ENCODE measurements around the gene APPBP2. TPM values are rescaled to one million over a fixed set of nuclear protein-coding genes. Genes with fewer than 3 reads are reported as not detected.

The APPBP2 gene
- polyA plus RNA-seq, 1 of the 3 experiments (the other 2 are of a cell fraction), result 7.6 TPM

DNA sequence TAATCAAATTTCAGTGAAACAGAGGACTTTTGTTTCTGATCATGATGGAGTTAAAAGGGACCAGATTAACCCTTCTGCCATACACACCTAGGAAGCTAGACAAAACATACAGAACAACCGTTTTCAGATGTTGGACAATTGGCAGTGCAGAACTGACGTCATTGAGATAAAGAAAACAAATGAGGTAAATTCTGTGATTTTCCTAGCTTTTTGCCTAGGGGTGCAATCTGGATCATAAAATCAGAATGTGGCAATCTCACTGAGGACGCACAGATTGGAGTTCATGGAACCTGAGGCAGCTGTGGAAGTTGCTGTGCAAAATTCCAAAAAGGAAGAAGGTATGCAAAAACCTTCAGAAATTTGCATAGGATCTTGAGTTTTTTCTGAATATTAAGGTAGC lies 119.2 kb downstream of the APPBP2 start:
- Histone ChIP-seq H2AFZ (ENCODE audit: low read depth) (no peak overlapping the region), H3F3A (replicated peaks; ENCODE audit: insufficient read depth) (no peaks in the 10 kb centered on the region), H3K4me1 (ENCODE audit: control insufficient read depth in 1 of 2, insufficient read depth in 2 of 2, low read depth in 1 of 2, low read length in 1 of 2) (no peaks in the 10 kb centered on the region), H3K9me3 (no peaks in the 10 kb centered on the region), H3K79me2 (ENCODE audit: insufficient read depth) (no peaks in the 10 kb centered on the region), H3K9me2 (no peaks in the 10 kb centered on the region), H3K27ac (ENCODE audit: low read depth in 2 of 2, low read length in 1 of 2) (no peak overlapping the region), H3K4me2 (no peak overlapping the region), H3K36me3 (replicated peaks in 1 of 2; ENCODE audit: control insufficient read depth in 1 of 2, insufficient read depth in 2 of 2, low read length in 1 of 2) (no peaks in the 10 kb centered on the region), H3K9ac (no peak overlapping the region), H4K20me1 (ENCODE audit: insufficient read depth) (no peaks in the 10 kb centered on the region), H3K27me3 (ENCODE audit: insufficient read depth) (no peaks in the 10 kb centered on the region), H3K4me3 (ENCODE audit: low read depth in 2 of 2, low read length in 1 of 2) (no peak overlapping the region)
- ChIA-PET CTCF (interaction anchor here (1.2 to 15.2 kb wide), 3 partner anchors 14 to 176 kb away, joined by 3 to 128 read pairs (median 7); partner anchors contain the start of gene CHCT1), POLR2A (no interaction called here)
- no peak for DNase-seq
- 57% methylated on average over 3 of the region's 3 CpGs for WGBS (ENCODE audit: low lambda C conversion rate)
- TF ChIP-seq RFX5 (IDR thresholded peaks at IDR 0.05; ENCODE audit: low read length), result no peak
- TF ChIP-seq, protein P1, sequence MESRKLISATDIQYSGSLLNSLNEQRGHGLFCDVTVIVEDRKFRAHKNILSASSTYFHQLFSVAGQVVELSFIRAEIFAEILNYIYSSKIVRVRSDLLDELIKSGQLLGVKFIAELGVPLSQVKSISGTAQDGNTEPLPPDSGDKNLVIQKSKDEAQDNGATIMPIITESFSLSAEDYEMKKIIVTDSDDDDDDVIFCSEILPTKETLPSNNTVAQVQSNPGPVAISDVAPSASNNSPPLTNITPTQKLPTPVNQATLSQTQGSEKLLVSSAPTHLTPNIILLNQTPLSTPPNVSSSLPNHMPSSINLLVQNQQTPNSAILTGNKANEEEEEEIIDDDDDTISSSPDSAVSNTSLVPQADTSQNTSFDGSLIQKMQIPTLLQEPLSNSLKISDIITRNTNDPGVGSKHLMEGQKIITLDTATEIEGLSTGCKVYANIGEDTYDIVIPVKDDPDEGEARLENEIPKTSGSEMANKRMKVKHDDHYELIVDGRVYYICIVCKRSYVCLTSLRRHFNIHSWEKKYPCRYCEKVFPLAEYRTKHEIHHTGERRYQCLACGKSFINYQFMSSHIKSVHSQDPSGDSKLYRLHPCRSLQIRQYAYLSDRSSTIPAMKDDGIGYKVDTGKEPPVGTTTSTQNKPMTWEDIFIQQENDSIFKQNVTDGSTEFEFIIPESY (IDR thresholded peaks at IDR 0.05; ENCODE audit: borderline replicate concordance, low read depth), result no peak

DNA sequence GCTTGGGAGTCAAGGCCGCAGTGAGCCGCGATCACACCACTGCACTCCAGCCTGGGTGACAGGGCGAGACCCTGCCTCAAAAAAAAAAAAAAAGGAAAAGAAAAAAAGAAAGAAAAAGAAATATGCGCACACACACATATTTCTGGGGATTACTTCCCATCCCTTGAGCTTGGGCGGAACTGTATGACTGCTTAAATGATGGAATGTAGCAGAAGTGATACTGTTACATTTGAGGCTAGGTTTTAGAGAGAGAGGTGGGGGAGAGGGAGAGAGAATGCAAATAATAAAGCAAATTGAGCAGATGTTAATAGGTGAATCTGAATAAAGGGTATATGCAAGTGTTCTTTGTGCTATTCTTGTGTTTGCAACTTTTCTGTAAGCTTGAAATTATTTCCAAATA lies 122.1 kb downstream of the APPBP2 start:
- no peak overlapping the region for H2AFZ ChIP-seq (ENCODE audit: low read depth)
- POLR2A ChIA-PET, result interaction anchor here (0.7 to 1.7 kb wide), 2 partner anchors 12 to 156 kb away, joined by 4 to 7 read pairs; partner anchors contain the start of gene USP32

More for the DNA sequence above, 122.1 kb downstream of the APPBP2 start:
- no peak overlapping the region for H3K27ac ChIP-seq (ENCODE audit: low read depth in 2 of 2, low read length in 1 of 2)
- H3K36me3 ChIP-seq (replicated peaks in 1 of 2; ENCODE audit: control insufficient read depth in 1 of 2, insufficient read depth in 2 of 2, low read length in 1 of 2), result no peaks in the 10 kb centered on the region
- no peak overlapping the region for H3K4me3 ChIP-seq (ENCODE audit: low read depth in 2 of 2, low read length in 1 of 2)
- H4K20me1 ChIP-seq (ENCODE audit: insufficient read depth), result no peaks in the 10 kb centered on the region
- no peak overlapping the region for H3K9ac ChIP-seq
- H3K4me1 ChIP-seq (ENCODE audit: control insufficient read depth in 1 of 2, insufficient read depth in 2 of 2, low read depth in 1 of 2, low read length in 1 of 2), result no peaks in the 10 kb centered on the region
- no peaks in the 10 kb centered on the region for H3K9me3 ChIP-seq
- no peaks in the 10 kb centered on the region for H3K27me3 ChIP-seq (ENCODE audit: insufficient read depth)
- 87% methylated on average over 6 of the region's 6 CpGs for WGBS (ENCODE audit: low lambda C conversion rate)
- no peaks in the 10 kb centered on the region for H3F3A ChIP-seq (replicated peaks; ENCODE audit: insufficient read depth)
- no peak overlapping the region for H3K4me2 ChIP-seq
- H3K9me2 ChIP-seq, result no peaks in the 10 kb centered on the region
- TF ChIP-seq SMC3 (IDR thresholded peaks at IDR 0.05; ENCODE audit: low read depth, low read length) (no peak), FOSL2 (IDR thresholded peaks at IDR 0.05; ENCODE audit: borderline replicate concordance, low read depth) (no peak), TEAD4 (IDR thresholded peaks at IDR 0.05; ENCODE audit: borderline replicate concordance, insufficient read depth) (no peak), FOXJ3 (CRISPR knock-in tag; IDR thresholded peaks at IDR 0.05) (no peak), NFIC (IDR thresholded peaks at IDR 0.05; ENCODE audit: borderline replicate concordance) (no peak), EP300 (IDR thresholded peaks at IDR 0.05; ENCODE audit: borderline replicate concordance in 1 of 2, low read depth in 1 of 2, low read length in 1 of 2) (no peak), YY1 (IDR thresholded peaks at IDR 0.05; ENCODE audit: low read depth) (no peak), NRF1 (IDR thresholded peaks at IDR 0.05; ENCODE audit: low read depth, low read length) (no peak), FOXM1 (IDR thresholded peaks at IDR 0.05; ENCODE audit: low read depth) (no peak)
- TF ChIP-seq, protein P2, sequence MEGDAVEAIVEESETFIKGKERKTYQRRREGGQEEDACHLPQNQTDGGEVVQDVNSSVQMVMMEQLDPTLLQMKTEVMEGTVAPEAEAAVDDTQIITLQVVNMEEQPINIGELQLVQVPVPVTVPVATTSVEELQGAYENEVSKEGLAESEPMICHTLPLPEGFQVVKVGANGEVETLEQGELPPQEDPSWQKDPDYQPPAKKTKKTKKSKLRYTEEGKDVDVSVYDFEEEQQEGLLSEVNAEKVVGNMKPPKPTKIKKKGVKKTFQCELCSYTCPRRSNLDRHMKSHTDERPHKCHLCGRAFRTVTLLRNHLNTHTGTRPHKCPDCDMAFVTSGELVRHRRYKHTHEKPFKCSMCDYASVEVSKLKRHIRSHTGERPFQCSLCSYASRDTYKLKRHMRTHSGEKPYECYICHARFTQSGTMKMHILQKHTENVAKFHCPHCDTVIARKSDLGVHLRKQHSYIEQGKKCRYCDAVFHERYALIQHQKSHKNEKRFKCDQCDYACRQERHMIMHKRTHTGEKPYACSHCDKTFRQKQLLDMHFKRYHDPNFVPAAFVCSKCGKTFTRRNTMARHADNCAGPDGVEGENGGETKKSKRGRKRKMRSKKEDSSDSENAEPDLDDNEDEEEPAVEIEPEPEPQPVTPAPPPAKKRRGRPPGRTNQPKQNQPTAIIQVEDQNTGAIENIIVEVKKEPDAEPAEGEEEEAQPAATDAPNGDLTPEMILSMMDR (IDR thresholded peaks at IDR 0.05), result no peak
- TF ChIP-seq, protein P3, sequence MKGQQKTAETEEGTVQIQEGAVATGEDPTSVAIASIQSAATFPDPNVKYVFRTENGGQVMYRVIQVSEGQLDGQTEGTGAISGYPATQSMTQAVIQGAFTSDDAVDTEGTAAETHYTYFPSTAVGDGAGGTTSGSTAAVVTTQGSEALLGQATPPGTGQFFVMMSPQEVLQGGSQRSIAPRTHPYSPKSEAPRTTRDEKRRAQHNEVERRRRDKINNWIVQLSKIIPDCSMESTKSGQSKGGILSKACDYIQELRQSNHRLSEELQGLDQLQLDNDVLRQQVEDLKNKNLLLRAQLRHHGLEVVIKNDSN (IDR thresholded peaks at IDR 0.05; ENCODE audit: borderline replicate concordance, low read depth), result no peak
- TF ChIP-seq, protein P1 (IDR thresholded peaks at IDR 0.05; ENCODE audit: borderline replicate concordance, low read depth), result no peak
- TF ChIP-seq, protein P4, sequence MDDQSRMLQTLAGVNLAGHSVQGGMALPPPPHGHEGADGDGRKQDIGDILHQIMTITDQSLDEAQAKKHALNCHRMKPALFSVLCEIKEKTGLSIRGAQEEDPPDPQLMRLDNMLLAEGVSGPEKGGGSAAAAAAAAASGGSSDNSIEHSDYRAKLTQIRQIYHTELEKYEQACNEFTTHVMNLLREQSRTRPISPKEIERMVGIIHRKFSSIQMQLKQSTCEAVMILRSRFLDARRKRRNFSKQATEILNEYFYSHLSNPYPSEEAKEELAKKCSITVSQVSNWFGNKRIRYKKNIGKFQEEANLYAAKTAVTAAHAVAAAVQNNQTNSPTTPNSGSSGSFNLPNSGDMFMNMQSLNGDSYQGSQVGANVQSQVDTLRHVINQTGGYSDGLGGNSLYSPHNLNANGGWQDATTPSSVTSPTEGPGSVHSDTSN (IDR thresholded peaks at IDR 0.05), result no peak
- CTCF ChIA-PET, result interaction anchor here (0.8 to 15.2 kb wide), 4 partner anchors 12 to 234 kb away, joined by 3 to 128 read pairs (median 4); partner anchors contain the start of genes CHCT1 and USP32
- no peaks in the 10 kb centered on the region for H3K79me2 ChIP-seq (ENCODE audit: insufficient read depth)
- no peak for DNase-seq
